Upper lobe of left lung (tissue), 4 donors: Measurements from ENCODE around the gene CD79A.

Source experiments
- EP300 ChIP-seq, 4 donors: sonication (generic); formaldehyde crosslinking; IDR thresholded peaks; one replicate each; pipeline ENCODE4 v1.5.1; 2017; ENCODE audit warnings: antibody characterized with exemption in 4 of 4, control low read depth in 2 of 4
- POLR2A ChIP-seq, 4 donors: fragments of 450-650 bp; IDR thresholded peaks; one replicate each; pipeline ENCODE4 v1.5.1; 2016 to 2017; ENCODE audit warnings: antibody characterized with exemption in 4 of 4, mild to moderate bottlenecking in 2 of 4
- TF ChIP-seq, protein P1 (sequence below), 6 experiments: fragments of 450-650 bp in 4 of 6; fragments of 200-600 bp in 2 of 6; sonication (generic) in 2 of 6; IDR thresholded peaks; one replicate each; pipeline ENCODE4 v1.5.1; 2016 to 2019; ENCODE audit warnings: antibody characterized with exemption in 6 of 6

GRCh38 chr19:41839211-41839610 is 37.9 kb upstream of the CD79A start:
- TF ChIP-seq, protein P1, sequence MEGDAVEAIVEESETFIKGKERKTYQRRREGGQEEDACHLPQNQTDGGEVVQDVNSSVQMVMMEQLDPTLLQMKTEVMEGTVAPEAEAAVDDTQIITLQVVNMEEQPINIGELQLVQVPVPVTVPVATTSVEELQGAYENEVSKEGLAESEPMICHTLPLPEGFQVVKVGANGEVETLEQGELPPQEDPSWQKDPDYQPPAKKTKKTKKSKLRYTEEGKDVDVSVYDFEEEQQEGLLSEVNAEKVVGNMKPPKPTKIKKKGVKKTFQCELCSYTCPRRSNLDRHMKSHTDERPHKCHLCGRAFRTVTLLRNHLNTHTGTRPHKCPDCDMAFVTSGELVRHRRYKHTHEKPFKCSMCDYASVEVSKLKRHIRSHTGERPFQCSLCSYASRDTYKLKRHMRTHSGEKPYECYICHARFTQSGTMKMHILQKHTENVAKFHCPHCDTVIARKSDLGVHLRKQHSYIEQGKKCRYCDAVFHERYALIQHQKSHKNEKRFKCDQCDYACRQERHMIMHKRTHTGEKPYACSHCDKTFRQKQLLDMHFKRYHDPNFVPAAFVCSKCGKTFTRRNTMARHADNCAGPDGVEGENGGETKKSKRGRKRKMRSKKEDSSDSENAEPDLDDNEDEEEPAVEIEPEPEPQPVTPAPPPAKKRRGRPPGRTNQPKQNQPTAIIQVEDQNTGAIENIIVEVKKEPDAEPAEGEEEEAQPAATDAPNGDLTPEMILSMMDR (IDR thresholded peaks at IDR 0.05): no peak
- no peak for TF ChIP-seq EP300 (IDR thresholded peaks at IDR 0.05)
- no peak for TF ChIP-seq POLR2A (IDR thresholded peaks at IDR 0.05)
